H9 (cell line): Measurements from ENCODE around the gene SMIM23. TPM values are rescaled to one million over a fixed set of nuclear protein-coding genes. Genes with fewer than 3 reads are reported as not detected.

ENCODE experiments used
- DNase-seq: peaks from one replicate; pipeline ENCODE4 v3.0.0-alpha.2; 2017
- H2AFZ ChIP-seq: one replicate; pipeline ENCODE4 v1.6.1; 2013; ENCODE audit warnings: mild to moderate bottlenecking, low read length, control low read depth, moderate library complexity
- H2AK5ac ChIP-seq: 2 replicates; pipeline ENCODE4 v1.6.1; 2013; ENCODE audit warnings: low read length, control low read depth, mixed read lengths; ENCODE audit not compliant: insufficient read length
- H2BK120ac ChIP-seq: one replicate; pipeline ENCODE4 v1.6.1; 2013; ENCODE audit warnings: low read depth, mild to moderate bottlenecking, low read length, control low read depth, inconsistent platforms; ENCODE audit not compliant: poor library complexity, severe bottlenecking
- H2BK12ac ChIP-seq: 2 replicates; pipeline ENCODE4 v1.6.1; 2013; ENCODE audit warnings: low read length, control low read depth, mixed read lengths, low read depth; ENCODE audit not compliant: insufficient read length
- H2BK15ac ChIP-seq: 2 replicates; pipeline ENCODE4 v1.6.1; 2013; ENCODE audit warnings: low read depth, low read length, control low read depth
- H2BK20ac ChIP-seq: one replicate; pipeline ENCODE4 v1.6.1; 2013; ENCODE audit warnings: low read depth, mild to moderate bottlenecking, low read length, control low read depth, inconsistent platforms; ENCODE audit not compliant: poor library complexity, severe bottlenecking
- H2BK5ac ChIP-seq: 2 replicates; pipeline ENCODE4 v1.6.1; 2013; ENCODE audit warnings: low read length, control low read depth, mixed read lengths; ENCODE audit not compliant: insufficient read length
- H3K14ac ChIP-seq: 2 replicates; pipeline ENCODE4 v1.6.1; 2013; ENCODE audit warnings: low read length, control low read depth; ENCODE audit not compliant: insufficient read depth
- H3K18ac ChIP-seq: 2 replicates; pipeline ENCODE4 v1.6.1; 2013; ENCODE audit warnings: low read depth, mild to moderate bottlenecking, mixed read lengths, low read length, control low read depth; ENCODE audit not compliant: insufficient read length
- H3K23ac ChIP-seq: 2 replicates; pipeline ENCODE4 v1.6.1; 2013; ENCODE audit warnings: low read length, control low read depth, mixed read lengths, low read depth; ENCODE audit not compliant: insufficient read length
- H3K23me2 ChIP-seq: 2 replicates; pipeline ENCODE4 v1.6.1; 2013; ENCODE audit warnings: low read depth, mild to moderate bottlenecking, mixed read lengths, low read length, control low read depth; ENCODE audit not compliant: insufficient read length, poor library complexity, severe bottlenecking
- H3K27ac ChIP-seq: 2 replicates; pipeline ENCODE4 v1.5.1; 2013; ENCODE audit warnings: low read length, control low read depth, mixed read lengths, low read depth; ENCODE audit not compliant: insufficient read length
- H3K27me3 ChIP-seq: 2 replicates; pipeline ENCODE4 v1.6.1; 2013; ENCODE audit warnings: low read length, control low read depth, inconsistent platforms; ENCODE audit not compliant: insufficient read depth
- H3K4ac ChIP-seq: 2 replicates; pipeline ENCODE4 v1.6.1; 2013; ENCODE audit warnings: low read depth, mild to moderate bottlenecking, control low read depth, inconsistent platforms, low read length, moderate library complexity
- H3K4me1 ChIP-seq: 2 replicates; pipeline ENCODE4 v1.6.1; 2013; ENCODE audit warnings: low read length, control low read depth, inconsistent platforms; ENCODE audit not compliant: insufficient read depth
- H3K4me2 ChIP-seq: 2 replicates; pipeline ENCODE4 v1.6.1; 2013; ENCODE audit warnings: low read length, control low read depth, mixed read lengths; ENCODE audit not compliant: insufficient read length, insufficient read depth
- H3K56ac ChIP-seq: 2 replicates; pipeline ENCODE4 v1.6.1; 2013; ENCODE audit warnings: low read depth, mild to moderate bottlenecking, mixed read lengths, low read length, control low read depth; ENCODE audit not compliant: insufficient read length
- H3K79me1 ChIP-seq: 2 replicates; pipeline ENCODE4 v1.6.1; 2013; ENCODE audit warnings: low read depth, mild to moderate bottlenecking, moderate library complexity, low read length, control low read depth, inconsistent platforms; ENCODE audit not compliant: insufficient read depth, poor library complexity, severe bottlenecking
- H3K79me2 ChIP-seq: 2 replicates; pipeline ENCODE4 v1.6.1; 2013; ENCODE audit warnings: low read length, control low read depth, inconsistent platforms; ENCODE audit not compliant: insufficient read depth
- H3K9ac ChIP-seq: 2 replicates; pipeline ENCODE4 v1.6.1; 2013; ENCODE audit warnings: low read length, control low read depth, mixed read lengths; ENCODE audit not compliant: insufficient read length; ENCODE audit errors: extremely low read depth
- H3K9me3 ChIP-seq: one replicate; pipeline ENCODE4 v1.6.1; 2013; ENCODE audit warnings: low read depth, low read length, inconsistent platforms; ENCODE audit not compliant: control insufficient read depth
- H3T11ph ChIP-seq: one replicate; pipeline ENCODE4 v1.6.1; 2013; ENCODE audit warnings: mild to moderate bottlenecking, low read length, control low read depth, inconsistent platforms
- H4K20me1 ChIP-seq: one replicate; pipeline ENCODE4 v1.6.1; 2013; ENCODE audit not compliant: control insufficient read depth, insufficient read length, insufficient read depth
- H4K5ac ChIP-seq: 2 replicates; pipeline ENCODE4 v1.6.1; 2013; ENCODE audit warnings: low read depth, mild to moderate bottlenecking, mixed read lengths, low read length, control low read depth; ENCODE audit not compliant: insufficient read length
- H4K8ac ChIP-seq: replicated peaks from 2 replicates; pipeline ENCODE4 v1.6.1; 2013; ENCODE audit warnings: low read length, control low read depth, mixed read lengths, low read depth; ENCODE audit not compliant: insufficient read length
- H4K91ac ChIP-seq: 2 replicates; pipeline ENCODE4 v1.6.1; 2013; ENCODE audit warnings: low read depth, mild to moderate bottlenecking, moderate library complexity, mixed read lengths, low read length, control low read depth; ENCODE audit not compliant: insufficient read length
- H3K27ac Mint-ChIP-seq, 3 experiments: 2 replicates in 2 of 3; 3 replicates in 1 of 3; pipeline ENCODE4 v1.8.0; 2020 to 2021; ENCODE audit warnings: mixed read lengths in 3 of 3, mild to moderate bottlenecking in 1 of 3, moderate library complexity in 1 of 3
- H3K27me3 Mint-ChIP-seq: 2 replicates; pipeline ENCODE4 v1.8.0; 2021; ENCODE audit warnings: low read depth, mild to moderate bottlenecking, moderate library complexity, mixed read lengths
- H3K36me3 Mint-ChIP-seq, 3 experiments: 2 replicates in 2 of 3; 3 replicates in 1 of 3; pipeline ENCODE4 v1.8.0; 2020 to 2021; ENCODE audit warnings: low read depth in 3 of 3, mixed read lengths in 3 of 3; ENCODE audit not compliant: insufficient read depth in 1 of 3
- H3K4me1 Mint-ChIP-seq, 2 experiments: 2 replicates each; pipeline ENCODE4 v1.8.0; 2020; ENCODE audit warnings: mixed read lengths in 2 of 2
- H3K4me3 Mint-ChIP-seq, 2 experiments: 2 replicates in 1 of 2; 3 replicates in 1 of 2; pipeline ENCODE4 v1.8.0; 2020 to 2021; ENCODE audit warnings: mild to moderate bottlenecking in 2 of 2, mixed read lengths in 2 of 2, moderate library complexity in 1 of 2
- H3K9me3 Mint-ChIP-seq, 2 experiments: 2 replicates in 1 of 2; 3 replicates in 1 of 2; pipeline ENCODE4 v1.8.0; 2020; ENCODE audit warnings: mild to moderate bottlenecking in 2 of 2, mixed read lengths in 2 of 2, moderate library complexity in 1 of 2
- CTCF ChIP-seq: fragments of 200-600 bp; sonication (generic); conservative IDR thresholded peaks from 3 replicates; pipeline ENCODE4 v1.8.0; 2021; ENCODE audit warnings: antibody characterized with exemption, mild to moderate bottlenecking
- WGBS: extraction: QIAGEN DNeasy Blood & Tissue Kit; methylation state at CpG from one replicate; pipeline ENCODE4 v1.1.7; 2013; ENCODE audit warnings: missing lambda C conversion rate, low lambda C conversion rate, mixed read lengths; ENCODE audit not compliant: insufficient read length; ENCODE audit errors: extremely low coverage; 5-methylcytosine and 5-hydroxymethylcytosine counted together
- total RNA-seq: library from RNA; stranded (reverse); gene quantifications from 2 replicates; pipeline ENCODE4 v1.2.1, GENCODE V29; 2021

Gene SMIM23
- total RNA-seq, 1 experiment from 2014 or later: not detected

DNA sequence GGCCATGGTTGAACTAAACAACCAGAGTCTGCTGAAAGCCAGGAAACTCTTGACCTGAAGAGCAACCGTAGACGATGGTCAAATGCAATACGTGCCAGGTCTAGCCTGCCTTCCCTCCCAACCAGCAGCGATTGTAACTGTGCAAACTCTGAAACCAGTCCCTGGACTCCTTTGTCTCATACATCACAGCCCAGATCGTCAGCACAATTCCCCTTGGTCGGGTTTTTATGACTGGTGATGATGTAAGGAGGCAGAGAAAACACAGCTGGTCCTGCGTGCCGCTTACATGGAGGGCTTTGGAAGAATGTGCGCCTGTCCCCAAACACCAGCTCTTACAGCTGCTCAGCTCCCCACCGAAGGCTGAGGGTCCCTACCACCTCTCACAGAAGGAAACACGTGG is 24.6 kb downstream of the SMIM23 start:
- H3K79me2 ChIP-seq: no peaks in the 10 kb centered on the region
- H4K20me1 ChIP-seq: no peaks in the 10 kb centered on the region
- H4K91ac ChIP-seq: no peak overlapping the region
- no peak overlapping the region for H2AFZ ChIP-seq
- H2BK20ac ChIP-seq: no peak overlapping the region
- TF ChIP-seq CTCF: no peak
- no CpG with 5 or more reads among the region's 11 CpGs for whole genome bisulfite sequencing
- no peak overlapping the region for H2BK12ac ChIP-seq
- H3K14ac ChIP-seq: no peak overlapping the region
- DNase-seq: no peak
- no peak overlapping the region for H3K9ac ChIP-seq
- H3K27me3 ChIP-seq: no peaks in the 10 kb centered on the region; the same call in 1 of the 2 replicates
- H3K18ac ChIP-seq: no peak overlapping the region
- no peak overlapping the region for H2BK15ac ChIP-seq
- Mint-ChIP-seq H3K27me3 (peaks cover 46% of the 10 kb centered on the region), H3K27ac (no peak overlapping the region), H3K9me3 (peaks cover 0 to 4% of the 10 kb centered on the region in 2 experiments; a peak in 3 of 5 replicates), H3K4me3 (no peak overlapping the region), H3K36me3 (no peaks in the 10 kb centered on the region; a peak in 2 of 7 replicates), H3K4me1 (peaks cover 18 to 22% of the 10 kb centered on the region in 2 experiments)
- H3K79me1 ChIP-seq: no peaks in the 10 kb centered on the region
- H2BK5ac ChIP-seq: no peak overlapping the region
- H2AK5ac ChIP-seq: no peak overlapping the region
- peaks cover 9% of the 10 kb centered on the region; the same call in 1 of the 2 replicates for H3K4me1 ChIP-seq
- no peak overlapping the region for H4K8ac ChIP-seq
- no peak overlapping the region for H4K5ac ChIP-seq
- no peak overlapping the region for H3K4ac ChIP-seq
- H3K9me3 ChIP-seq: no peaks in the 10 kb centered on the region
- H3K23me2 ChIP-seq: peaks cover 5% of the 10 kb centered on the region
- no peak overlapping the region for H3K56ac ChIP-seq
- H2BK120ac ChIP-seq: no peak overlapping the region
- H3K4me2 ChIP-seq: no peak overlapping the region
- no peak overlapping the region for H3K27ac ChIP-seq
- no peak overlapping the region for H3T11ph ChIP-seq
- no peak overlapping the region for H3K23ac ChIP-seq
